Ovary (tissue), 9 donors: ENCODE data around the gene SCG2. TPM values are rescaled to one million over a fixed set of nuclear protein-coding genes. Genes with fewer than 3 reads are reported as not detected.

Source experiments
- DNase-seq, 5 donors: peaks; one replicate each; pipeline ENCODE4 v3.0.0-alpha.2; 2019 to 2020
- H3K27ac ChIP-seq, 2 donors: fragments of 200-600 bp; one replicate each; pipeline versions ENCODE4 v1.5.1 to v1.8.0; 2019 to 2022
- H3K27me3 ChIP-seq: fragments of 200-600 bp; one replicate; pipeline ENCODE4 v1.8.0; 2022
- H3K36me3 ChIP-seq: fragments of 200-600 bp; sonication (generic); one replicate; pipeline ENCODE4 v1.5.1; 2019
- H3K4me1 ChIP-seq: one replicate; pipeline ENCODE4 v1.8.1; 2013; ENCODE audit warnings: mild to moderate bottlenecking, moderate library complexity; ENCODE audit not compliant: insufficient read depth
- H3K4me3 ChIP-seq: fragments of 200-600 bp; sonication (generic); one replicate; pipeline ENCODE4 v1.5.1; 2017
- H3K9me3 ChIP-seq, 2 donors: fragments of 200-600 bp in 1 of 2; sonication (generic) in 1 of 2; one replicate each; pipeline versions ENCODE4 v1.5.1 to v1.8.1; 2013 to 2019; ENCODE audit warnings: mild to moderate bottlenecking in 1 of 2, moderate library complexity in 1 of 2
- EP300 ChIP-seq: sonication (generic); formaldehyde crosslinking; IDR thresholded peaks from one replicate; pipeline ENCODE4 v1.6.1; 2017; ENCODE audit warnings: antibody characterized with exemption
- POLR2A ChIP-seq: fragments of 450-650 bp; IDR thresholded peaks from one replicate; pipeline ENCODE4 v1.6.1; 2017; ENCODE audit warnings: antibody characterized with exemption, mild to moderate bottlenecking, moderate library complexity
- WGBS, 3 donors: extraction: QIAGEN DNeasy Blood & Tissue Kit in 1 of 3; methylation state at CpG; one replicate each; pipeline versions ENCODE4 v1.1.5 to v1.1.7; 2013 to 2017; 5-methylcytosine and 5-hydroxymethylcytosine counted together
- intact Hi-C, 4 donors: fragments of 100-400 bp; cut with DNase I; formaldehyde crosslinking; loops; one replicate each; pipeline versions ENCODE4 v1.11.0 to v1.15.1; 2022 to 2023
- polyA plus RNA-seq, 2 donors: library from polyadenylated mRNA; stranded (reverse); fragments of 200-250 nt in 1 of 2; fragments of 350-450 nt in 1 of 2; fragmentation: Illumina TruSeq in 1 of 2; extraction: RNeasy Lipid Tissue Mini Kit (QIAGEN cat#74804) in 1 of 2; gene quantifications; one replicate each; pipeline ENCODE4 v1.2.3, GENCODE V29; 2013 to 2014
- total RNA-seq, 7 donors: library from RNA; depleted of rRNA in 2 of 7; stranded (reverse); fragments of >200 nt in 2 of 7; fragmentation: NEBNext Ultra II Directional in 3 of 7; extraction: Animal tissue kit (Norgen Biotek cat#: 25700) in 3 of 7; gene quantifications; one replicate each; pipeline versions ENCODE4 v1.1.0 to v1.2.4, GENCODE V29; 2016 to 2023
- TF ChIP-seq, protein P1 (sequence below), 3 donors: fragments of 450-650 bp in 2 of 3; fragments of 200-600 bp in 1 of 3; IDR thresholded peaks; one replicate each; pipeline versions ENCODE4 v1.5.1 to v1.8.0; 2016 to 2022; ENCODE audit warnings: antibody characterized with exemption in 3 of 3, mild to moderate bottlenecking in 1 of 3
- donor health status: DM: no; HTN: no; CAD: no; lungs with moderate emphysema.
- donor health status: DM: no; HTN: no; CAD: no.
- donor health status: Bipolar disorder and iron deficiency.
- donor health status: DM: yes; HTN: yes; CAD: no.
- donor health status: DM: no; HTN: no; CAD: no.
- donor health status: DM: yes; HTN: yes; CAD: no.

The SCG2 gene
- total and polyA plus RNA-seq, 9 donors: 0.18 to 6.3 (median 2.6) TPM

DNA sequence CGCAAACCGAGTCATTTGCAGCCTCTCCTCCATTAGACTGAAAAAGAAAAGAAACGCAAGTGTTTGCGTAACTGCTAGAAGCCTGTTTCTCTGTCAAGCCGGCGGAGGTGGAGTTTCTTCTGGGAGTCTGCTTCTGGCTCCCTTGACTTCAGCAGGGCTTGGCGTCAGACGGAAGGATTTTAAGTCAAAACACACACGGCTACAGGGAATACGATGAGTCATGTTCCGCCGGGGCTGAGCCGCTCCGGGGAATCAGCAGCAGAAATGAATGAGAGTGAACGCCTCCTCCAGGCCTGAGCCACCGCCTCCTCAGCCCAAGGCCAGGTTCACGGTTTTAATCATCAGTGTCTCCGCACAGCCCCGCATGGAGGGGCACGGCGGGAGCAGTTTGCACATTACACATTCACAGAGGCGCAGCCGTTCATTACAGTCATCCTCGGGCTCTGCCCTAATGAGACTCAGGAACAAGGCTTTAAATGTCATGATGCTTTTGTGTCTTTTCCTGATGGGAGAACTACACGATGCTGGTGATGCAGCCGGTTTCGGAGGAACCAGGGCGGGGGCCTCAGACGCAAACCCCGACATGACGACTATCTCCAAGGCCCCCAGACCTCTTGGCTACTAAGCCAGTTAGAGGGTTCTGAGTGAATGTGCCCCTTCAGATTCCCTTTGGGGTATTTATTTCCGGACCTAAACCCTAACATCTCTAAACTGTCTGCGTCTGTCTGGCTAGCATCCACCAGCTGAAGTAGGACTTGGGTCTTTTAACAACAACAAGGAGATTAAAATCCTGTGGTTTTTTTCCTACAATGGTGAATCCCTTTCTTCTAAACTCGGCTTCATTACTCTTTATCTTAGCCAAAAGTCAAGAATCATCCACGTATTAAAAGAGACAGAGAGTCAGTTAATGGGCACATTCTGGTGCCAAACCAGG, 11.1 kb upstream of the SCG2 start:
- H3K4me3 ChIP-seq: peak overlapping the region; percentile 30
- no peaks in the 10 kb centered on the region for H3K36me3 ChIP-seq
- DNase-seq: peak; percentile 81 to 92 (median 88)
- H3K27ac ChIP-seq: peak overlapping the region; percentile 75 to 81
- 1 to 3% (median 1%) methylated on average over 35 of the region's 35 CpGs for WGBS, 3 donors
- peak; percentile 57 for TF ChIP-seq POLR2A
- no peak for TF ChIP-seq EP300
- intact Hi-C loops: no loop called here
- H3K27me3 ChIP-seq: no peaks in the 10 kb centered on the region
- H3K9me3 ChIP-seq: no peaks in the 10 kb centered on the region
- H3K4me1 ChIP-seq: peaks cover 2% of the 10 kb centered on the region

GRCh38 chr2:223612501-223612900, 10.3 kb upstream of the SCG2 start:
- intact Hi-C loops: no loop called here
- H3K4me1 ChIP-seq: peaks cover 2% of the 10 kb centered on the region
- H3K4me3 ChIP-seq: peak overlapping the region; percentile 30
- DNase-seq: no peak
- H3K27me3 ChIP-seq: no peaks in the 10 kb centered on the region
- WGBS, 3 donors: 19 to 24% (median 23%) methylated on average over 5 of the region's 5 CpGs
- H3K9me3 ChIP-seq: no peaks in the 10 kb centered on the region
- TF ChIP-seq, protein P1, sequence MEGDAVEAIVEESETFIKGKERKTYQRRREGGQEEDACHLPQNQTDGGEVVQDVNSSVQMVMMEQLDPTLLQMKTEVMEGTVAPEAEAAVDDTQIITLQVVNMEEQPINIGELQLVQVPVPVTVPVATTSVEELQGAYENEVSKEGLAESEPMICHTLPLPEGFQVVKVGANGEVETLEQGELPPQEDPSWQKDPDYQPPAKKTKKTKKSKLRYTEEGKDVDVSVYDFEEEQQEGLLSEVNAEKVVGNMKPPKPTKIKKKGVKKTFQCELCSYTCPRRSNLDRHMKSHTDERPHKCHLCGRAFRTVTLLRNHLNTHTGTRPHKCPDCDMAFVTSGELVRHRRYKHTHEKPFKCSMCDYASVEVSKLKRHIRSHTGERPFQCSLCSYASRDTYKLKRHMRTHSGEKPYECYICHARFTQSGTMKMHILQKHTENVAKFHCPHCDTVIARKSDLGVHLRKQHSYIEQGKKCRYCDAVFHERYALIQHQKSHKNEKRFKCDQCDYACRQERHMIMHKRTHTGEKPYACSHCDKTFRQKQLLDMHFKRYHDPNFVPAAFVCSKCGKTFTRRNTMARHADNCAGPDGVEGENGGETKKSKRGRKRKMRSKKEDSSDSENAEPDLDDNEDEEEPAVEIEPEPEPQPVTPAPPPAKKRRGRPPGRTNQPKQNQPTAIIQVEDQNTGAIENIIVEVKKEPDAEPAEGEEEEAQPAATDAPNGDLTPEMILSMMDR (IDR thresholded peaks at IDR 0.05): no peak
- TF ChIP-seq EP300: no peak
- no peak for TF ChIP-seq POLR2A
- H3K36me3 ChIP-seq: no peaks in the 10 kb centered on the region
- peak overlapping the region; percentile 59 to 81 for H3K27ac ChIP-seq

- WGBS, 3 donors: 86 to 94% (median 88%) methylated on average over 2 of the region's 2 CpGs
- Histone ChIP-seq H3K27ac (no peak overlapping the region), H3K4me3 (no peak overlapping the region), H3K36me3 (no peaks in the 10 kb centered on the region), H3K27me3 (no peaks in the 10 kb centered on the region), H3K9me3 (no peaks in the 10 kb centered on the region), H3K4me1 (peaks cover 2% of the 10 kb centered on the region)
- TF ChIP-seq, protein P1 (IDR thresholded peaks at IDR 0.05): no peak
- TF ChIP-seq POLR2A: no peak
- no peak for TF ChIP-seq EP300
- intact Hi-C loops: no loop called here
- DNase-seq: no peak
These were observed 8.9 kb upstream of the SCG2 start for GRCh38 chr2:223611061-223611460.

DNA sequence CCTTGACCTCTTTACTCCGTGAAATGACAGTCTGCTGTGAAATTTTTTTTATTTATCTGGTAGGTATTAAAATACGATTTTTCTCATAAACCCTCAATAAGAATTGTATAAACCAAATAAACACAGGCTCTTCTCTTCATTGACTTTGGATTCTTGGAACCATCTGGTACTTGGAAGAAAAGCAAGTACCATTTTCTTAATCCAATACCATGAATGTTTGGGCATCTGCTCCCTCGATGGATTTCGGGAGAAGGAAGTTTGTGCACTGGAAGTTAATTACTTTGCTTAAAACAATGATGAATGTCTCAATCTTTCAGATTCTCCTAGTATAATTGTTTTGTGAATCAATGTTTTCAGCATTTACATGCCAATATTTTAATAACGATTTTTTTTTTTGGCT, 5.3 kb upstream of the SCG2 start:
- H3K27ac ChIP-seq: no peak overlapping the region
- WGBS, 3 donors: 64 to 75% (median 69%) methylated on average over 5 of the region's 5 CpGs
- intact Hi-C loops: loop anchor here in 2 of 4 donors (10.0 kb wide), 1 partner anchor 633 kb away; no protein-coding TSS in a partner anchor
- H3K9me3 ChIP-seq: no peaks in the 10 kb centered on the region
- DNase-seq: no peak
- H3K4me1 ChIP-seq: peaks cover under 1% of the 10 kb centered on the region
- no peaks in the 10 kb centered on the region for H3K36me3 ChIP-seq
- H3K27me3 ChIP-seq: no peaks in the 10 kb centered on the region
- TF ChIP-seq EP300 (no peak), POLR2A (no peak)
- TF ChIP-seq, protein P1 (IDR thresholded peaks at IDR 0.05): no peak
- no peak overlapping the region for H3K4me3 ChIP-seq

GRCh38 chr2:223606946-223607345, 4.8 kb upstream of the SCG2 start:
- H3K4me1 ChIP-seq: no peaks in the 10 kb centered on the region
- H3K36me3 ChIP-seq: no peaks in the 10 kb centered on the region
- no peak for DNase-seq
- 25 to 33% (median 33%) methylated on average over 1 of the region's 1 CpG for WGBS, 3 donors
- intact Hi-C loops: loop anchor here in 2 of 4 donors (10.0 kb wide), 1 partner anchor 632 kb away; no protein-coding TSS in a partner anchor
- no peaks in the 10 kb centered on the region for H3K27me3 ChIP-seq
- no peak overlapping the region for H3K4me3 ChIP-seq
- TF ChIP-seq POLR2A (no peak), EP300 (no peak)
- TF ChIP-seq, protein P1 (IDR thresholded peaks at IDR 0.05): no peak
- no peak overlapping the region for H3K27ac ChIP-seq
- no peaks in the 10 kb centered on the region for H3K9me3 ChIP-seq
